Activated naive CD4-positive, alpha-beta T cell (primary cell): Measurements from ENCODE around the gene CCDC106.
A peak's percentile ranks its signal among the peaks of the same experiment; 100 is the strongest.

Experiments
- DNase-seq, 4 experiments: peaks; one replicate each; lab custom pipeline; 2025; lab: John Stamatoyannopoulos, UW

Gene CCDC106

GRCh38 chr19:55647732-55648584 is at the start of gene CCDC106:
Gene CCDC106, plus strand, starts transcription at chr19:55648212. Its CDS starts 835 bp downstream, at chr19:55649047.
- DNase-seq: peak in 2 of 4 experiments; percentile 32 to 58

- DNase-seq: peak; percentile 82 to 85 (median 84)
Measured at GRCh38 chr19:55598719-55599467, 49.1 kb upstream of the CCDC106 start.

GRCh38 chr19:55599468-55599841 is 48.6 kb upstream of the CCDC106 start, which contains the start of gene FIZ1:
Gene FIZ1, minus strand, starts transcription at chr19:55599517. Its CDS starts 1,652 bp downstream, at chr19:55597865.
- peak; percentile 84 to 94 (median 90) for DNase-seq

- peak; percentile 61 to 84 (median 72) for DNase-seq
Measured at GRCh38 chr19:55599842-55600661, 48.0 kb upstream of the CCDC106 start, which contains the start of gene ZNF524. Gene ZNF524, plus strand, starts transcription at chr19:55600288. Its CDS starts 1,825 bp downstream, at chr19:55602113.

GRCh38 chr19:55600662-55601028 is 47.4 kb upstream of the CCDC106 start:
- no peak for DNase-seq

- DNase-seq: no peak
Measured at GRCh38 chr19:55601084-55601483, 46.9 kb upstream of the CCDC106 start.

GRCh38 chr19:55602104-55603001 is 45.7 kb upstream of the CCDC106 start:
- no peak for DNase-seq

- DNase-seq: no peak
Measured at GRCh38 chr19:55603115-55603514, 44.9 kb upstream of the CCDC106 start.

GRCh38 chr19:55603581-55604292 is 44.3 kb upstream of the CCDC106 start:
- no peak for DNase-seq

- peak; percentile 94 to 98 (median 96) for DNase-seq
Measured at GRCh38 chr19:55605207-55605636, 42.8 kb upstream of the CCDC106 start.

- peak in 2 of 4 experiments; percentile 42 to 57 for DNase-seq
Measured at GRCh38 chr19:55605637-55606470, 42.2 kb upstream of the CCDC106 start, which contains the start of gene ZNF865. Gene ZNF865, plus strand, starts transcription at chr19:55605647. Its CDS starts 7,972 bp downstream, at chr19:55613619.

GRCh38 chr19:55606471-55606787 is 41.6 kb upstream of the CCDC106 start:
- no peak for DNase-seq

GRCh38 chr19:55606817-55607216 is 41.2 kb upstream of the CCDC106 start:
- no peak for DNase-seq

- DNase-seq: no peak
Measured at GRCh38 chr19:55609326-55609725, 38.7 kb upstream of the CCDC106 start.

GRCh38 chr19:55611300-55611982 is 36.6 kb upstream of the CCDC106 start:
- DNase-seq: no peak

- no peak for DNase-seq
Measured at GRCh38 chr19:55611983-55612645, 35.9 kb upstream of the CCDC106 start.

- DNase-seq: no peak
Measured at GRCh38 chr19:55613396-55613795, 34.6 kb upstream of the CCDC106 start.
